ENCODE results near the gene MPZL1. TPM values are rescaled to one million over a fixed set of nuclear protein-coding genes. Genes with fewer than 3 reads are reported as not detected.

MPZL1 gene
- total and polyA plus RNA-seq, 2 of the 13 experiments (the other 11 are each of a cell fraction or from before 2014, with no cell fraction given): 38.0 to 68.7 TPM

DNA sequence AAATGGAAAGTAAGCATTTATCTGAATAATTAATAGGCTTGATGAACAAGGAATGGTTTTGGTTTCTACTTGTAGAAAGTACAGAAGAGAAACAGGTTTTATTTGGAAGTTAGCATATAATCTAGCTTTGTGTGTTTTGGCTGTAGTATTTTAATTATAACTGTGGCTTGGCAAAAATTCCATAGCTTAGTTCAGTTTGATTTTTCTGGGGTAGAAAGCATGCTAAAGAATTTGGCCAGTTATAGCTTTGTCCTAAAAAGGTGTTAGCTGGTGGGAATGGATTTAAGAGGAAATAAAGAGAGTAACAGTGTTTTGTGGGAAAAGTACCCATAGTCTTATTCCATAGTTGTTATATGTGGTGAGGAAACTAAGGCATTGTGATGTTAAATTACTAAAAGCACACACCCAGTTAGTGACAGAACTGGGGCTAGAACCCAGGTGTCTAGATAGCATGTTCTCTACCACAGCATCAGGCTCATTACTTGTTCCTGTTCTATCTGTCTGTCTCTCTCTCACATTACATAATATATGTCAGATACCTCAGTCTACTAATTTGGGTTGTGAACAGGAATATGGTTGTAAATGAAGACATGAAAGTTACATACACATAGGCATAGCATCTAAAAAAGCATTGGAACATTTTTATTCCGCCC, 55.0 kb downstream of the MPZL1 start (continued):
- TF ChIP-seq, protein P1, sequence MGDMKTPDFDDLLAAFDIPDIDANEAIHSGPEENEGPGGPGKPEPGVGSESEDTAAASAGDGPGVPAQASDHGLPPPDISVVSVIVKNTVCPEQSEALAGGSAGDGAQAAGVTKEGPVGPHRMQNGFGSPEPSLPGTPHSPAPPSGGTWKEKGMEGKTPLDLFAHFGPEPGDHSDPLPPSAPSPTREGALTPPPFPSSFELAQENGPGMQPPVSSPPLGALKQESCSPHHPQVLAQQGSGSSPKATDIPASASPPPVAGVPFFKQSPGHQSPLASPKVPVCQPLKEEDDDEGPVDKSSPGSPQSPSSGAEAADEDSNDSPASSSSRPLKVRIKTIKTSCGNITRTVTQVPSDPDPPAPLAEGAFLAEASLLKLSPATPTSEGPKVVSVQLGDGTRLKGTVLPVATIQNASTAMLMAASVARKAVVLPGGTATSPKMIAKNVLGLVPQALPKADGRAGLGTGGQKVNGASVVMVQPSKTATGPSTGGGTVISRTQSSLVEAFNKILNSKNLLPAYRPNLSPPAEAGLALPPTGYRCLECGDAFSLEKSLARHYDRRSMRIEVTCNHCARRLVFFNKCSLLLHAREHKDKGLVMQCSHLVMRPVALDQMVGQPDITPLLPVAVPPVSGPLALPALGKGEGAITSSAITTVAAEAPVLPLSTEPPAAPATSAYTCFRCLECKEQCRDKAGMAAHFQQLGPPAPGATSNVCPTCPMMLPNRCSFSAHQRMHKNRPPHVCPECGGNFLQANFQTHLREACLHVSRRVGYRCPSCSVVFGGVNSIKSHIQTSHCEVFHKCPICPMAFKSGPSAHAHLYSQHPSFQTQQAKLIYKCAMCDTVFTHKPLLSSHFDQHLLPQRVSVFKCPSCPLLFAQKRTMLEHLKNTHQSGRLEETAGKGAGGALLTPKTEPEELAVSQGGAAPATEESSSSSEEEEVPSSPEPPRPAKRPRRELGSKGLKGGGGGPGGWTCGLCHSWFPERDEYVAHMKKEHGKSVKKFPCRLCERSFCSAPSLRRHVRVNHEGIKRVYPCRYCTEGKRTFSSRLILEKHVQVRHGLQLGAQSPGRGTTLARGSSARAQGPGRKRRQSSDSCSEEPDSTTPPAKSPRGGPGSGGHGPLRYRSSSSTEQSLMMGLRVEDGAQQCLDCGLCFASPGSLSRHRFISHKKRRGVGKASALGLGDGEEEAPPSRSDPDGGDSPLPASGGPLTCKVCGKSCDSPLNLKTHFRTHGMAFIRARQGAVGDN (CRISPR knock-in tag; IDR thresholded peaks at IDR 0.05): no peak

DNA sequence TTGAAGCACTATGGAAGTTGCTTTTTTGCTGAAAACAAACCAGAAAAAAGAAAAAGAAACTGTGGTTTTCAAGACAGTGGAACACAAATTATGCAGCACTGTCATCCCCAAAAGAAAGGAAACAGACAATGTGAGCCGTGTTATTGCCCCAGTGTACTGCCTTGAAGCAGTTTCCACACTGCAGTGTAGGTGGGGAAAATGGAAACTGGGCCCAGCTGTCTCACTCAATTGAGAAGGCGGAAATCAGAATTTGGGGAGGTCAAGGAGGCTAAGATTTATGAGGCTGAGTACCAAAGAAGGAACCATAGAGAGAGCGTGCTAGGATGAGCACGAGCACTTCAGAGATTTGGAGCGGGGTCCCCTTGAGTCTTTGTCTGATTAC, 55.5 kb downstream of the MPZL1 start:
- WGBS (ENCODE audit: low lambda C conversion rate): 96% methylated on average over 5 of the region's 5 CpGs
- Histone ChIP-seq H3K79me2 (ENCODE audit: insufficient read depth, low read length) (no peaks in the 10 kb centered on the region), H3K9ac (ENCODE audit: insufficient read depth, low read depth, low read length) (no peak overlapping the region), H3K9me3 (ENCODE audit: low read length) (no peaks in the 10 kb centered on the region), H3K27ac (ENCODE audit: extremely low read length, insufficient read depth, low read length) (no peak overlapping the region), H3K4me2 (ENCODE audit: low read depth, low read length) (no peak overlapping the region), H4K20me1 (ENCODE audit: insufficient read depth, low read length) (no peaks in the 10 kb centered on the region), H3K36me3 (replicated peaks in 1 of 2; ENCODE audit: control insufficient read depth in 1 of 2, insufficient read depth in 2 of 2, low read length in 2 of 2) (peaks cover 4 to 51% of the 10 kb centered on the region in 2 experiments), H2AFZ (ENCODE audit: low read length) (no peak overlapping the region), H3K4me1 (ENCODE audit: insufficient read depth, low read length) (no peaks in the 10 kb centered on the region), H3K4me3 (replicated peaks in 1 of 3; ENCODE audit: insufficient read depth in 1 of 3, low read depth in 2 of 3, low read length in 3 of 3) (no peak overlapping the region), H3K27me3 (ENCODE audit: control insufficient read depth in 1 of 2, insufficient read depth in 2 of 2, low read length in 2 of 2) (no peaks in the 10 kb centered on the region)
- ChIA-PET CTCF (ENCODE audit: low intra/inter-chr PET ratio, low total read pairs) (no interaction called here), POLR2A (no interaction called here)
- TF ChIP-seq MTF2 (CRISPR knock-in tag; IDR thresholded peaks at IDR 0.05; ENCODE audit: borderline replicate concordance) (no peak), RARG (CRISPR knock-in tag; IDR thresholded peaks at IDR 0.05; ENCODE audit: low read depth) (no peak), FLYWCH1 (CRISPR knock-in tag; IDR thresholded peaks at IDR 0.05) (no peak), ZNF180 (CRISPR knock-in tag; IDR thresholded peaks at IDR 0.05; ENCODE audit: borderline replicate concordance, low read depth) (no peak)
- ATAC-seq (no peak), DNase-seq (ENCODE audit: low spot score) (no peak), FAIRE-seq (no peak)
- intact Hi-C loops (cut with micrococcal nuclease; ENCODE audit: unreplicated experiment): no loop called here
- BruUV-seq (replicated peaks): no TSS peak
- in situ Hi-C loops (cut with HindIII; ENCODE audit: extremely low pct_ligation_motif_present, low pct_unique_long_range_greater_than_20kb): no loop called here
